DMS53 treated with DMSO at 0.1 percent for 48 hours (cell line): ENCODE data around the gene CCS.
"Not testable (repeated sequence)": the region's sequence is repeated elsewhere in the genome, so short reads cannot be mapped to it uniquely, and the experiment has no call there.

Experiments used
- DNase-seq: peaks from one replicate; lab custom pipeline; 2025; ENCODE audit not compliant: unreplicated experiment; lab: John Stamatoyannopoulos, UW

The CCS gene

DNA sequence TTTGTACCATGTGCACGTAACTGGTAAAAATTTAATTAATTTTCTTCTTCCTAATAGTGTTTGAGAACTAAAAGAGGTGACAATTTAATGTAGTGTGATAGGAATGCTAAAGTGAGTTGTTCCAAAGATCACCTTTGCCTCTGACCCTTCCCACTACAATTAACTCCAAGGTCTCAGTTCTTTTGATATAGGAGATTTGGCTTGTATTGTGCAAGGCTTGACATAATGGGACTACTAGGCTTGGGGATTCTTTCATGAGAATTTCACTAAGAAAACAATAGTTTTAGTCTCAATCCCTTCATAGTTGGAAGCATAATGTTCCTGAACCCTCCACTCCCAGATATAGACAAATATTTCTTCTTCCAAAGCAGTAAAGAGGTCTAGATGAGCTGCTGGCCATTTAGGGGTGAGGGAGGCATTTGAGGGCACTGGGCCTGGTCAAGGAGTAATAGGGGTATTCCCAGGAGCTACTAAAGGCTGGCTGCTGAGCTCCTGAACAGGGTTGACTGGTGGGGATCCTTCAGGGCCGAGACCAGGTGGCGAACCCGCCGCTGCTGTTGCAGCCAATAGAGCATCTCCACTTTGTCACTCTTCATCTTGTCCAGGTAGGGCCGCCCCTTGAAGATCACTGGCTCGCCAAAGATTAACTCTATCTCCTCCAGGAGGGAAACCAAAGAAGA lies 2.8 kb upstream of the CCS start:
- no peak for DNase-seq

- no peak for DNase-seq
Measured at GRCh38 chr11:66591175-66591574, 1.8 kb upstream of the CCS start.

- DNase-seq: no peak
Measured at GRCh38 chr11:66593303-66593635, 284 bp downstream of the CCS start.

- DNase-seq: no peak
Measured at GRCh38 chr11:66593650-66594049, 665 bp downstream of the CCS start.

GRCh38 chr11:66595245-66595904 lies 2.4 kb downstream of the CCS start:
- no peak for DNase-seq

DNA sequence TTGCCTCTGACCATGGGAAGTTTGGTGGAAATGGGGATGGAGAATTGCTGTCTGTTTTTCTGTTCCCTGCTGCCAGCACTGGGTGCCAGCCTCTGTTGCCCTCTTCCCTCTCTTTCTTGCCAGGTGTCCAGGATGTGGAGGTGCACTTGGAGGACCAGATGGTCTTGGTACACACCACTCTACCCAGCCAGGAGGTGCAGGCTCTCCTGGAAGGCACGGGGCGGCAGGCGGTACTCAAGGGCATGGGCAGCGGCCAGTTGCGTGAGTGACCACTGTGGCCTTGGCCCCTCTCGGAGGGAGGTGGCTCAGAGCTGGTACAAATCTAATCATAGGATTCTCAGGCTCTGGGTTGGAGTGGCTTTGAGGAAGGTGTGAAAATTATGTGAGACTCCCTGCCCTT lies 6.0 kb downstream of the CCS start:
- no peak for DNase-seq

DNA sequence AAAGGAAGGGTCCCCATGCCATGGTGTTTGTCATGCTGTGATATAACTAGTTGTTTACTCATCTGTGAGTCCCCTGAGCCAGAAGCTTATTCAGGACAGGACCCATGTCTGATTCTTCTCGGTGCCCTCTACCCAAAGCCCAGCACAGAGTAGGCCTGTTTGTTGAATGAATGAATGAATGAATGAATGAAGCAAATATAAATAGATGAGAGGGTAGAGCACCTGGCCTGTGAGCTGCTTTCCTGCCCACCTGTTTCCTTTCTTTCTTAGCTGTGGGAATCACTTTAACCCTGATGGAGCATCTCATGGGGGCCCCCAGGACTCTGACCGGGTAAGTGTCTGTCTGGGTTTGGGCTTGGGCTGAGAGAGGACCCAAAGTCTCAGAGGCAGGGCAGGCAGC lies 7.2 kb downstream of the CCS start:
- no peak for DNase-seq

DNA sequence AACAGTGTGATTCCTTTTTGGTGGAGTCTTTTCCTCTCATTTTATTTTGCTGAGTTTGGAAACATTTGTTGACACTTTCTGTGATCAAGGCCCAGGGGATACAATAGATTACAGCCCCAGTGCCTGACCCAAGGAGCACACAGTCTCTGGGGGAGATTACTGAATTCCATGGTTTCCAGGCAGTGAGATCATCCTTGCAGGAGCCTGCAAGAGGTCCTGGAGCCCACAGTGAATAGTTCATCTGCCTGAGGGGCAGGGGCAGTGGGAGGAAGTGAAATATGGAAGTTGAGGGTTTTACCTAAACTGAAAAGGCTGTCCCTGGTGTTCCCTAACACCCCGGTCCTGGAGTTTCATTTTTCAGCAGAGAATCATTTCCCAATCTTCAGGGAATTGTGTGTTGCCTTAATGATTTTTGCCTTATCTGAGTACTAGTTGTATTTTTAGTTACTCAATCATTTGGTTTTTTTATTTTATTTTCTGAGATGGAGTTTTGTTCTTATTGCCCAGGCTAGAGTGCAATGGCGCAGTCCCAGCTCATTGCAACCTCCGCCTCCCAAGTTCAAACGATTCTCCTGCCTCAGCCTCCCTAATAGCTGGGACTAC lies 7.7 kb downstream of the CCS start:
- no peak for DNase-seq

DNA sequence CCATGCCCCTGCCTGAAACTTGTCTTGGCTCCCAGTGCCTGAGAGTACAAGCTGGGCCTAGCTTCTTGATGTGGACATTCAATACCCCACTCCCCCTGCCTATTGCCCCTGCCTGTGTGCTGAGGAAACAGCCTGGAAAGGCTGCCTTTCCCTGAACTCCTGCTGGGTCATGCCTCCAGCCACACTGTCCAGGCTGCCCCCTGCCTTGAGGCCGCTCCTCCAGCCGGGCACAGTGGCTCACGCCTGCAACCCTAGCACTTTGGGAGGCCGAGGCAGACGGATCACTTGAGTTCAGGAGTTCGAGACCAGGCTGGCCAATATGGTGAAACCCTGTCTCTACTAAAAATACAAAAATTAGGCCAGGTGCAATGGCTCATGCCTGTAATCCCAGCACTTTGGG lies 10.1 kb downstream of the CCS start:
- DNase-seq: no peak

GRCh38 chr11:66604155-66604554 lies 11.2 kb downstream of the CCS start:
- no peak for DNase-seq

- DNase-seq: not testable (repeated sequence)
Measured at GRCh38 chr11:66606608-66607007, 13.6 kb downstream of the CCS start.

GRCh38 chr11:66607126-66607834 lies 14.3 kb downstream of the CCS start:
- DNase-seq: no peak

- DNase-seq: no peak
Measured at GRCh38 chr11:66609721-66610617, 17.0 kb downstream of the CCS start.

GRCh38 chr11:66612458-66612857 lies 19.5 kb downstream of the CCS start:
- no peak for DNase-seq

DNA sequence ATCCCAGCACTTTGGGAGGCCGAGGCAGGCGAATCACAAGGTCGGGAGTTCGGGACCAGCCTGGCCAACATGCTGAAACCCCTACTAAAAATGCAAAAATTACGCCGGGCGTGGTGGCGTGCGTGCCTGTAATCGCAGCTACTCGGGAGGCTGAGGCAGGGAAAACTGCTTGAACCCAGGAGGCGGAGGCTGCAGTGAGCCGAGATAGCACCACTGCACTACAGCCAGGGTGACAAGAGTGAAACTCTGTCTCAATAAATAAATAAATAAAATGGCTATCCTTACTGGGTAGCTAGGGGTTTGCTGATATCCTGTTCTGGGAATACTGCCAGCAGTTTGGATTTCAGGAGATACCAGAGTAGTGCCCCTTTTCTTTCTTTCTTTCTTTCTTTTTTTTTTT lies 21.1 kb downstream of the CCS start:
- DNase-seq: no peak

DNA sequence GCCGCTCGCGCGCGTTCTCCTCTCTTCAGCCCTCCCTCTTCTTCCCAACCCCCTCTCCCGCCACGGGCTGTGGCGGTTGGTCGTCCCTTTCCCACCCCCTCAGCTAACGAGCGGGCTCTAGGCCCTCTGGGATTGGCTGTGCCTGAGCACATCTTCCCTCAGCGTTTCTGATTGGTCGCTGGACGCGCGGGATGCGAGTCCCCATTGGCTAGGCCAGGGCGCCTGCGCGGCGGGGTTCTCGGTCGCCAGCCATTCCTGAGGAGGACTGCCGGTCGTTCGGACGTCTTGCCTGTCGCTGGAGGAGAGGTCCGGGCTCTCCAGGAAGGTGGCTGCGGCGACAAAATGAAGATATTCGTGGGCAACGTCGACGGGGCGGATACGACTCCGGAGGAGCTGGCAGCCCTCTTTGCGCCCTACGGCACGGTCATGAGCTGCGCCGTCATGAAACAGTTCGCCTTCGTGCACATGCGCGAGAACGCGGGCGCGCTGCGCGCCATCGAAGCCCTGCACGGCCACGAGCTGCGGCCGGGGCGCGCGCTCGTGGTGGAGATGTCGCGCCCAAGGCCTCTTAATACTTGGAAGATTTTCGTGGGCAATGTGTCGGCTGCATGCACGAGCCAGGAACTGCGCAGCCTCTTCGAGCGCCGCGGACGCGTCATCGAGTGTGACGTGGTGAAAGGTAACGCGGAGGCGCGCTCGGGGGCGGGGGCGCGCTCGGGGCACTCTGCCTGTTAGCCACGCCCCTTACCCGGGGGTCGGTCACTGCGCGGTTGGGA lies 23.6 kb downstream of the CCS start, which contains the start of gene RBM14:
RBM14 (plus strand) TSS at position 252 of the 776 bp plus-strand sequence; CDS start at position 343, 91 bp downstream.
- peak; percentile 99 for DNase-seq

DNA sequence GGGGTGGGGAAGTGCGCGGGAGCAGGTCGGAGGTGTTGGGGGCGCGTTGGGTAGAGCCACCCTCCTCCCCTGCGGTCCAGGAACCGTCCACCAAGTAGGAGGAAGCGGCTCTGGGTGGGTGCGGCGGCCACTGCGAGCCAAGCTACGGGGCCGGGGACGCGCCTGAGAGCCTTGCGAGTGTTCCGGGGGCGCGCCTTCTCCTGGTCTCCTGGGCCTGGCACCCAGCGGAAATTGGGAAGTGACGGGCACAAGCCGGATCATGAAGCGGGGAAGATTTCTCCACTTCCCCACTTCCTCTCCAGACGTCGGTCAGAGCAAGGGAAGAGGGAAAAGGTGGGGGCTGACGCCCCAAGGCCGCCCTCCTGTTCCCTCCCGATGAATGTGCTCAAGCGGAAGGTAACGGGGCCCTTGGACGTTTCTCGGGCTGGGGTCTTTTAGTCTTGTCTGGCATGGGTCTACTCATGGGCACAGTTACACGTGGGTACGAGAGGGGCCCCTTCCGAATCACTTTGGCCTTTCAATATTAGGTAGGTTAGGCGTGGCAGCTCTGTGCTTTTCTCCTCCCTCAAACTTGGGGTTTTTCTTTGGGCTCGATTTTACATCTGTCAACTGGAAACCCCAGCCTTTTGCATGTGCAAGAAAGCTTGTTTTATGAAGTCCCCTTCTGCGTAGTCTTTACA lies 24.3 kb downstream of the CCS start:
- no peak for DNase-seq

GRCh38 chr11:66619080-66619554 lies 26.1 kb downstream of the CCS start:
- DNase-seq: no peak

DNA sequence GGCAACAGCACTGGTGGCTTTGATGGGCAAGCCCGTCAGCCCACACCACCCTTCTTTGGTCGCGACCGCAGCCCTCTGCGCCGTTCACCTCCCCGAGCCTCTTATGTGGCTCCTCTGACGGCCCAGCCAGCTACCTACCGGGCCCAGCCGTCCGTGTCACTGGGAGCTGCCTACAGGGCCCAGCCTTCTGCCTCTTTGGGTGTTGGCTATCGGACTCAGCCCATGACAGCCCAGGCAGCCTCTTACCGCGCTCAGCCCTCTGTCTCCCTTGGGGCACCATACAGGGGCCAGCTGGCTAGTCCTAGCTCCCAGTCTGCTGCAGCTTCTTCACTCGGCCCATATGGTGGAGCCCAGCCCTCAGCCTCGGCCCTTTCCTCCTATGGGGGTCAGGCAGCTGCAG lies 31.5 kb downstream of the CCS start:
- no peak for DNase-seq
